HG03175 (cell line): ENCODE results near the gene ROS1.
"Not testable (repeated sequence)": the region's sequence is repeated elsewhere in the genome, so short reads cannot be mapped to it uniquely, and the experiment has no call there.

Experiments used
- ATAC-seq: cut with Tn5 transposase; IDR thresholded peaks from one replicate; pipeline ENCODE4 v1.9.1; 2021; ENCODE audit warnings: mild to moderate bottlenecking, moderate library complexity; ENCODE audit not compliant: unreplicated experiment

Gene ROS1

DNA sequence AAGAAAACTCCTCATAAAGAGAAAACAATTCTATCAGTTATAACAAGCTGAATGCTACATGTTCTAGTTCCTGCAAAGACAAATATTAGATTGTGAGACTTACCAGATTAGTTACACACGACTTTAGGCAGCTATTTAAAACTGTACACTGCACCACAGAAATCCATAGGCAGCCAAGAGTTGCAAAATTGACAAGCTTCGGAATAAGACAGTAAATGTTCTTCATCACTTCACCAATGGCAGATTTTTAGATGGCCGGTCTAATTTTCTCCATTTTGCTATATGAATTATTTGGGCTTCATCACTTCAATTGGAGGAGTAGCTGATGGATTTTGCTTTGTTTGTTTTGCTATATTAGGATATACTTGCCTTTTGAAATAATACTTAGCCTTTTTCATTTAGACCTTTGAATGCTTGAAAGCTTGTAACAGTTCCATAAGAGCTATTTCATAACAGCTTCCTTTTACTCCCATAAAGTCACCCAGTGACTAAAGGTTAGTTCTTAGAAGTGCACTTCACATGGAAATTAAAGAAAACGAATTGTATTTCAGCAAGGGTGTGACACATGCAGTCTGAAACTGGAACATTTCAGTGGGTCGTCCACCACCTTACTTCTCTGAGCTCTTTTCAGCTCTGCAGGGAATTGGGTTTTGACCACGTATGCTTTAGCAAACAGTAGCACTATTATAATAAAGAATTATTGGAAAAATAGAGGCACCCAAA is at the start of gene ROS1:
ROS1 (minus strand) TSS at position 512 of the 723 bp plus-strand sequence; CDS start at position 226, 286 bp downstream.
- no peak for ATAC-seq

- no peak for ATAC-seq
Observed at GRCh38 chr6:117473401-117473800, 47.7 kb upstream of the ROS1 start.

- no peak for ATAC-seq
Observed at GRCh38 chr6:117472667-117473066, 46.9 kb upstream of the ROS1 start.

DNA sequence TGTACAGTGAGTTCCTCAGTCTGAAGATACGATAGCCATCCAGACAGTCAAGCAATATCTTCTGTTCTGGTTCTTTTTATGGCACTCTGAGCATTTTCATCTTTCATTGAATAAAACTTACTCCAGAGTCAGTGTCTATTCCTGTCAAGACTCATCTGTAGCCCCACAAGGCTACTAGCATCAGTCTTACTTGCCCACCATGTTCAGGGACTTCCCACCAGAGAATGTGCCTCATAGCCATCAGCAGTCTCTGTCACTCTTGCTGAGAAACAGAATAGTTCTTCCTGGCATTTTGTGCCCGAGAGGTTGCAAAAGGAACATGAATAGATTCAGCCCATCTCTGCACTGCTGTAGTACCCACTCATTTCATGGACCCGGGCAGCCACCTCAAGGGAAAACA is 44.0 kb upstream of the ROS1 start:
- ATAC-seq: no peak

GRCh38 chr6:117469356-117469755 is 43.6 kb upstream of the ROS1 start:
- ATAC-seq: no peak

DNA sequence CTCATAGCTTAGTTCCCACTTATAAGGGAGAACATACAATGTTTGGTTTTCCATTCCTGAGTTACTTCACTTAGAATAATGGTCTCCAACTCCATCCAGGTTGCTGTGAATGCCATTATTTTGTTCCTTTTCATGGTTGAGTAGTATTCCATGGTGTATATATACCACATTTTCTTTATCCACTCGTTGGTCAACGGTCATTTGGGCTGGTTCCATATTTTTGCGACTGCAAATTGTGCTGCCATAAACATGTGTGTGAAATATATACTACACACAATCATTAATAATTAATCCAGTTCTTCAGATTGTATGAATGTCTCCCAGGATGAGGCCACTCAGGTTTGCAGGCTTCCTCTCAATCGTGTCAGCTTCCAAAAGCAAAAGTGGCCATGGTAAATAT is 42.8 kb upstream of the ROS1 start:
- not testable (repeated sequence) for ATAC-seq

DNA sequence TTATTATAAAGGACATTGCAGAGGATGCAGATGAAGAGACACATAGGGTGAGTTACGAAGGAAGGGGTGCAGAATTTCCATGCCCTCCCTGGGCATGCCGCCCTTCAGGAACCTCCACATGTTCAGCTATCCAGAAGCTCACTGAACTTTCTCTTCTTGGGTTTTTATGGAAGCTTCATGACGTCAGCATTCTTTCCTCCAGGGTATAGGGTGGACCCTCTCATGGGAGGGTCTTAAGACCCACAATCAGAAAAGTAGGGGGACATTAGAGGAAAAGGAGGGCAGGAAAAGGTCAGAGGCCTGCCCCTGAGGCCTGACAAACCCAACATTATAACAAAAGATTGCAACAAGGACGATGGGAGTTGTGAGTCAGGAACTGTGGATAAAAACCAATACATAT is 42.1 kb upstream of the ROS1 start:
- no peak for ATAC-seq

DNA sequence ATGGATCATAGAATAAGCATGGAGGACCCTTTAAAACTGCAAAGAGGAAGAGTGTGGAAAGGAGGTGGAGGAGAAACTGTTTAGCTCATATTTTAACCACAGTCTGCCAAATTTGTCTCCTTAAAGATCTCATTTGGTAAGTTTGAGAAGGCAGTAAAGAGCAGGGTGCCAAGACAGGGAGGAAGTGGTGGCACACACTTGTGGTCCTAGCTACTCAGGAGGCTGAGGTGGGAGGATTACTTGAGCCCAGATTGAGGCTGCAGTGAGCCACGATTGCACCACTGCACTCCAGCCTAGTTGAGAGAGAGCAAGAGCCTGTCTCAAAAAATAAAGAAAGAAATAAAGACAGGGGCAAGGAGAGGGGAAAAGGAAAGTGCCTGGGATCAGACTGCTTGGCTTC is 39.9 kb upstream of the ROS1 start:
- no peak for ATAC-seq

- ATAC-seq: no peak
Observed at GRCh38 chr6:117464700-117465099, 39.0 kb upstream of the ROS1 start.

- ATAC-seq: no peak
Observed at GRCh38 chr6:117463762-117464665, 38.3 kb upstream of the ROS1 start.

DNA sequence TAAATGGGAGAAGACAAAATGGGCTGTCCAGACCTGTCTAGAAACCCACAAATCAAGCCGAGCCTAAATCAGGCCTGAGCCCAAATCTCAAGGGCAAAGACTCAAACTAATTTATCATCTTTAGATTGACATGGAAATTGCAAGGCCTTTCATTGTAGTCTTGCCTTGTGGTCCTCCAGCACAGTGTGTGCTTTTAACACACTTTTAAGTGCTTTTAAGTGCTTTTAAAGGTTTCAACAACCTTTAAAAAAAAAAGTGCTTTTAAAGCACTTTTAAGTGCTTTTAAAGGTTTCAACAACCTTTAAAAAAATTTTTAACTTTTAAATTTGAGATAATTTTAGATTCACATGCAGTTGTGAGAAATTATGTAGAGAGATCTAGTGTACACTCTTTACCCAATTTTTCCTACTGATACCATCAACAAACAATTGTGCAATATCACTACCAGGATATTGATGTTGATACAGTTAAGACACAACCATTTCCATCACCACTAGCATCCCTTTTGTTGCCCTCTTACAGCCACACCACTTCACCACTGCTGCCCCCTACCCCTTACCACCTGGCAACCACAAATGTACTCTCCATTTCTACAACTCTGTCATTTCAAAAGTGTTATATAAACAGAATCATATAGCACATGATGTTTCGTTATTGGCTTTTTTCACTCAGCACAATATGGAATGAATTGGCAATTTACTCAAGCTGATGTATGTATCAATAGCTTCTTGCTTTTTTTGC is 33.6 kb upstream of the ROS1 start:
- no peak for ATAC-seq

GRCh38 chr6:117456998-117457397 is 31.3 kb upstream of the ROS1 start:
- no peak for ATAC-seq

DNA sequence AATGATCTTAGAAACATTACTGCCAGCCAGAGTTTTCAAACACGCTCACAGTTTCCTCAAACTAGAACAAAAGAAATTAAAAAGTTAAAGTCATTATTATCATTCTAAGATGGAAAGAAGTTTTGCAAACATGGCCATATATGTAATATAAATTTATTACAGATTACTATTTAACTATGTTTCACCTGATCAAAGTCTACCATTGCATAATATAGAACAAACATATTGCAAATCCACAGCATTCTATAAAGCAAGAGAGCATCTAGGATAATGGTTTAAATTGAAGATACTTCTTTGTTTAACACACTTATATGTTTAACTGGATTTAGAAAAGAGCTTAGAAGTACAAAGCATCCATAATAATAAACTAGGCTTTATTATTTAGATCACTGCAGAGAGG is 30.5 kb upstream of the ROS1 start:
- ATAC-seq: no peak

GRCh38 chr6:117451671-117452070 is 25.9 kb upstream of the ROS1 start:
- ATAC-seq: no peak

DNA sequence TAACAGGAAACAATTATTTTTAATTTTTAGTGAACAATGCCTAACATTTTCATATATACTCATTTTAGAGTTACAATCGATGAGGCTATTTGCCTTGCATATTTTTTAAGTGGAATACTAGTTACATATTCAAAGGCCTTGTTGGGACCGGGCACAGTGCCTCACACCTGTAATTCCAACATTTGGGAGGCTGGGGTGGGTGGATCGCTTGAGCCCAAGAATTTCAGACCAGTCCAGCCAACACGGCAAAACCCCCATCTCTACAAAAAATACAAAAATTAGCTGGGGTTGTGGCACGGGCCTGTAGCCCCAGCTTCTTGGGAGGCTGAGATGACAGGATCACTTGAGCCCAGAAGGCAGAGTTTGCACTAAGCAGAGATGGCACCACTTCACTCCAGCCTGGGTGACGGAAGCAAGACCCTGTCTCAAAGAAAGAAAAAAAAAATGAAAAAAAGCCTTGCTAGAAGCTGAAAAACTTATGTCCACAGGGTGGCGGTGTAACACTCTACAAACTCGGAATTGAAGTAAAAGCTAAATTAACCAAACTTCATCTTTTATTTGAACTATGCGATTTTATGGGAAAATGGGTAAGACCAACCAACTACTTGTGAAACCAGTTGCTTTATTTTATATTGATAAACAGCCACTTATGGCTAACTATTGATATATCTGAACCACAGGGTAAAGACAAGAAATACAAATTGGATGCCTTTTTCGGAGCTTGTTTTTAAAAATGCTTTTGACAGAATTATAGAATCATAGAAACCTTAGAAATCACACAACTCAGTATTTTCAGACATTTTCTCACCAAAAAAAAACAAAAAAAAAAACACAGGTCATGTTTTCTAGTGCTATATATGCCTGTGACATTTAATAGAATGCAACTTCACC is 24.1 kb upstream of the ROS1 start:
- no peak for ATAC-seq

DNA sequence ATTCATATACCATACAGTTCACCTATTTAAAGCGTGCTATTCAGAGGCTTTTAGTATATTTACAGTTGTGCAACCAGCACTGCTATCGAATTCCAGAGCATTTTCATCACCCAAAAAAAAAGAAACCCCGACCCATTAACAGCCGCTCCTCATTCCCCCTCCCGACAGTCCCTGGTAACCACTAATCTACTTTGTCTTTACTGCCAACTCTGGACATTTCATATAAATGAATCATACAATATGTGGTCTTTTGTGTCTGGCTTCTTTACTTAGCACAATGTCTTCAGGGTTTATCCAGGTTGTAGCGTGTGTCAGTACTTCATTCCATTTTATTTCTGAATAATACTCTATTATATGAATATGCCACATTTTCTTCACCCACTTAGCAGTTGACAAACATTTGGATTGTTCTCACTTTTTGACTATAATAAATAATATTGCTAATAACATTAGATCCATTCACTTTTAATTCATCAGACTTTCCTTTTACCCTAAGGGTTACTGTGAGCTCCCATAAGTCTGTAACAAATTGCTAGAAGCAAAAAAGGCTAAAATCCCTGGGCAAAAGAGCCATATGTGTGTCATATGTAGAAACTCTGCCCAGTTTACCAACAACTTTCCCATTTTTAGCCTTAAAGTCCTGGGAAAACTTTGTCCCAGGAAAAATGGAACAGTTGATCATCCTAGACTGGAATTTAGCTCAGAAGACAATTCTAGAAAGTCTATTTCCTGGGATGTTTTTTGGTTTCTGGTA is 23.2 kb upstream of the ROS1 start:
- ATAC-seq: no peak

GRCh38 chr6:117448011-117448410 is 22.3 kb upstream of the ROS1 start:
- no peak for ATAC-seq

DNA sequence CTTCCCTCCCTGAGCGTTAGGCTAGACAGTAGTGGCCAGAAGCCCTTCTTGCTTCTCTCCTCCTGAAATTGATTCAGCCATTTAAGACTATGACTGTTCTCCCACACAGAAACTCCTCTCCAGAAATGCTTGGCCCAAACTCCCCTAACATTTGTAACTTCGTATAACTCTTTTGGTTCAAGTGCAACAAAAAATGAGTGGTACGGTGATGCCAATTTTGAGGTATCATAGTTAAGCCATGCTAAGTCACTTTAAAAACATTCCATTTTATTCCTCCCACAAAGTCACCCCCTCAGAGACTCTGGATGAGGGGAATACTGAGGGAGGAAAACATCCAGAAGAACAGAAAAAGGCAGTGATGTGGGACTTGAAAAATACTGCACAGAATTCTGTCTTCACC is 21.1 kb upstream of the ROS1 start:
- ATAC-seq: no peak

- no peak for ATAC-seq
Observed at GRCh38 chr6:117444600-117444999, 18.9 kb upstream of the ROS1 start.

GRCh38 chr6:117442313-117442712 is 16.6 kb upstream of the ROS1 start:
- ATAC-seq: not testable (repeated sequence)
